GM12875 (cell line): ENCODE results near the gene PHRF1.

ENCODE experiments used
- H3K4me3 ChIP-seq: one replicate; pipeline ENCODE4 v1.5.1; 2011; ENCODE audit warnings: low read depth, low read length, control low read depth
- CTCF ChIP-seq: IDR thresholded peaks from 2 replicates; pipeline ENCODE4 v1.5.1; 2011; ENCODE audit warnings: low read depth, mild to moderate bottlenecking, control low read depth, inconsistent platforms, low read length, moderate library complexity, borderline replicate concordance; ENCODE audit not compliant: insufficient read depth

Gene PHRF1

GRCh38 chr11:623999-624704 is 47.9 kb downstream of the PHRF1 start:
- H3K4me3 ChIP-seq = no peak overlapping the region
- no peak for TF ChIP-seq CTCF

GRCh38 chr11:624705-625635 is 48.7 kb downstream of the PHRF1 start, which contains the start of gene CDHR5:
CDHR5 (minus strand) TSS chr11:624955; CDS start chr11:624902, 53 bp downstream.
- no peak within 1 kb of the TSS for H3K4me3 ChIP-seq
- TF ChIP-seq CTCF = no peak

- H3K4me3 ChIP-seq = no peak overlapping the region
- no peak for TF ChIP-seq CTCF
Observed at GRCh38 chr11:625636-626268, 49.5 kb downstream of the PHRF1 start.

- no peak within 1 kb of the TSS for H3K4me3 ChIP-seq
- TF ChIP-seq CTCF = no peak
Observed at GRCh38 chr11:626475-627307, 50.4 kb downstream of the PHRF1 start, which contains the start of gene SCT. SCT (minus strand) TSS chr11:627181; CDS start chr11:627143, 38 bp downstream.

- no peak overlapping the region for H3K4me3 ChIP-seq
- TF ChIP-seq CTCF = no peak
Observed at GRCh38 chr11:627308-627576, 51.0 kb downstream of the PHRF1 start.

- no peak for TF ChIP-seq CTCF
- H3K4me3 ChIP-seq = no peak overlapping the region
Observed at GRCh38 chr11:628056-628455, 51.8 kb downstream of the PHRF1 start.
